Activated CD8-positive, alpha-beta memory T cell treated with anti-CD3 and anti-CD28 coated beads, Interleukin-2, amount 10 ng/mL, durations not matched to agents 7 days and 5 days (primary cell): ENCODE data around the gene CCSER1. TPM values are rescaled to one million over a fixed set of nuclear protein-coding genes. Genes with fewer than 3 reads are reported as not detected.
"Not testable (repeated sequence)": the region's sequence is repeated elsewhere in the genome, so short reads cannot be mapped to it uniquely, and the experiment has no call there.

Experiments used
- ATAC-seq: fragments of 150-1000 bp; cut with Tn5 transposase; one replicate; pipeline ENCODE4 v1.10.0; 2021; ENCODE audit warnings: moderate library complexity
- CTCF ChIA-PET: fragments of 350-600 bp; sonication (Branson Sonifier 250); formaldehyde crosslinking; loops from one replicate; lab custom pipeline; 2021; ENCODE audit warnings: antibody characterized with exemption; lab: Charles Lee
- DNase-seq: peaks from one replicate; pipeline ENCODE4 v3.0.0-alpha.2; 2020
- H3K27ac Mint-ChIP-seq: one replicate; pipeline ENCODE4 v1.8.0; 2021; ENCODE audit warnings: mild to moderate bottlenecking, mixed read lengths
- H3K27me3 Mint-ChIP-seq: one replicate; pipeline ENCODE4 v1.8.0; 2021; ENCODE audit warnings: mixed read lengths
- H3K36me3 Mint-ChIP-seq: one replicate; pipeline ENCODE4 v1.8.0; 2021; ENCODE audit warnings: mild to moderate bottlenecking, mixed read lengths
- H3K4me1 Mint-ChIP-seq: one replicate; pipeline ENCODE4 v1.8.0; 2021; ENCODE audit warnings: mixed read lengths
- H3K4me3 Mint-ChIP-seq: one replicate; pipeline ENCODE4 v1.8.0; 2021; ENCODE audit warnings: mild to moderate bottlenecking, moderate library complexity, mixed read lengths
- H3K9me3 Mint-ChIP-seq: one replicate; pipeline ENCODE4 v1.8.0; 2022; ENCODE audit warnings: low read depth, mixed read lengths
- total RNA-seq, 2 experiments: library from RNA; stranded (reverse); gene quantifications; one replicate each; pipeline ENCODE4 v1.2.3, GENCODE V29; 2021

CCSER1 gene
- total RNA-seq, 2 experiments from 2014 or later, result 0.16 TPM; not detected in 1

- no peak overlapping the region for H3K27ac Mint-ChIP-seq
- H3K36me3 Mint-ChIP-seq, result no peaks in the 10 kb centered on the region
- H3K9me3 Mint-ChIP-seq, result no peaks in the 10 kb centered on the region
- H3K27me3 Mint-ChIP-seq, result no peaks in the 10 kb centered on the region
- no peaks in the 10 kb centered on the region for H3K4me1 Mint-ChIP-seq
- no peak for ATAC-seq
- no peak overlapping the region for H3K4me3 Mint-ChIP-seq
- CTCF ChIA-PET, result interaction anchor here (0.7 kb wide), 1 partner anchor 193 kb away, joined by 3 read pairs; no protein-coding TSS in a partner anchor
- DNase-seq, result no peak
Observed at GRCh38 chr4:90474484-90474883, 347.3 kb downstream of the CCSER1 start.

GRCh38 chr4:90476019-90476418 is 348.8 kb downstream of the CCSER1 start:
- Mint-ChIP-seq H3K27me3 (no peaks in the 10 kb centered on the region), H3K36me3 (no peaks in the 10 kb centered on the region), H3K27ac (no peak overlapping the region), H3K9me3 (no peaks in the 10 kb centered on the region), H3K4me1 (no peaks in the 10 kb centered on the region), H3K4me3 (no peak overlapping the region)
- no peak for DNase-seq
- ATAC-seq, result no peak
- CTCF ChIA-PET, result no interaction called here

GRCh38 chr4:90476586-90476985 is 349.4 kb downstream of the CCSER1 start:
- CTCF ChIA-PET, result no interaction called here
- Mint-ChIP-seq H3K27me3 (no peaks in the 10 kb centered on the region), H3K27ac (no peak overlapping the region), H3K4me1 (no peaks in the 10 kb centered on the region), H3K36me3 (no peaks in the 10 kb centered on the region), H3K4me3 (no peak overlapping the region), H3K9me3 (no peaks in the 10 kb centered on the region)
- DNase-seq, result no peak
- ATAC-seq, result no peak

GRCh38 chr4:90484894-90485293 is 357.7 kb downstream of the CCSER1 start:
- H3K27ac Mint-ChIP-seq, H3K4me1 Mint-ChIP-seq, CTCF ChIA-PET, H3K27me3 Mint-ChIP-seq, DNase-seq, H3K9me3 Mint-ChIP-seq, H3K36me3 Mint-ChIP-seq, ATAC-seq, H3K4me3 Mint-ChIP-seq: not testable (repeated sequence)

GRCh38 chr4:90486346-90486745 is 359.2 kb downstream of the CCSER1 start:
- no peaks in the 10 kb centered on the region for H3K27me3 Mint-ChIP-seq
- no peaks in the 10 kb centered on the region for H3K36me3 Mint-ChIP-seq
- H3K4me1 Mint-ChIP-seq, result peaks cover 2% of the 10 kb centered on the region
- no peak overlapping the region for H3K27ac Mint-ChIP-seq
- CTCF ChIA-PET, result no interaction called here
- no peak for DNase-seq
- ATAC-seq, result no peak
- peaks cover 2% of the 10 kb centered on the region for H3K9me3 Mint-ChIP-seq
- H3K4me3 Mint-ChIP-seq, result no peak overlapping the region

- Mint-ChIP-seq H3K9me3 (peaks cover 2% of the 10 kb centered on the region), H3K27me3 (no peaks in the 10 kb centered on the region), H3K4me1 (no peaks in the 10 kb centered on the region), H3K36me3 (no peaks in the 10 kb centered on the region), H3K4me3 (no peak overlapping the region), H3K27ac (no peak overlapping the region)
- CTCF ChIA-PET, result no interaction called here
- no peak for ATAC-seq
- DNase-seq, result no peak
Observed at GRCh38 chr4:90495211-90495610, 368.0 kb downstream of the CCSER1 start.

- Mint-ChIP-seq H3K27me3 (no peaks in the 10 kb centered on the region), H3K9me3 (peaks cover 2% of the 10 kb centered on the region), H3K4me3 (no peak overlapping the region), H3K4me1 (no peaks in the 10 kb centered on the region), H3K36me3 (no peaks in the 10 kb centered on the region), H3K27ac (no peak overlapping the region)
- DNase-seq, result no peak
- no peak for ATAC-seq
- CTCF ChIA-PET, result no interaction called here
Observed at GRCh38 chr4:90495936-90496335, 368.7 kb downstream of the CCSER1 start.

GRCh38 chr4:90498175-90498574 is 371.0 kb downstream of the CCSER1 start:
- ATAC-seq, result no peak
- H3K27ac Mint-ChIP-seq, result no peak overlapping the region
- H3K27me3 Mint-ChIP-seq, result no peaks in the 10 kb centered on the region
- H3K4me1 Mint-ChIP-seq, result no peaks in the 10 kb centered on the region
- CTCF ChIA-PET, result no interaction called here
- no peak for DNase-seq
- peaks cover 2% of the 10 kb centered on the region for H3K9me3 Mint-ChIP-seq
- no peaks in the 10 kb centered on the region for H3K36me3 Mint-ChIP-seq
- no peak overlapping the region for H3K4me3 Mint-ChIP-seq

- CTCF ChIA-PET, result no interaction called here
Observed at GRCh38 chr4:90503677-90504076, 376.5 kb downstream of the CCSER1 start.

GRCh38 chr4:90515191-90515590 is 388.0 kb downstream of the CCSER1 start:
- H3K27ac Mint-ChIP-seq, result no peak overlapping the region
- no peak overlapping the region for H3K4me3 Mint-ChIP-seq
- no peaks in the 10 kb centered on the region for H3K36me3 Mint-ChIP-seq
- CTCF ChIA-PET, result no interaction called here
- DNase-seq (no peak), ATAC-seq (no peak)
- H3K4me1 Mint-ChIP-seq, result no peaks in the 10 kb centered on the region
- H3K9me3 Mint-ChIP-seq, result peaks cover 6% of the 10 kb centered on the region
- no peaks in the 10 kb centered on the region for H3K27me3 Mint-ChIP-seq

More at GRCh38 chr4:90503677-90504076, 376.5 kb downstream of the CCSER1 start:
- DNase-seq (no peak), ATAC-seq (no peak)
- H3K27me3 Mint-ChIP-seq, result no peaks in the 10 kb centered on the region
- peaks cover 9% of the 10 kb centered on the region for H3K9me3 Mint-ChIP-seq
- H3K27ac Mint-ChIP-seq, result no peak overlapping the region
- H3K36me3 Mint-ChIP-seq, result no peaks in the 10 kb centered on the region
- H3K4me3 Mint-ChIP-seq, result no peak overlapping the region
- H3K4me1 Mint-ChIP-seq, result no peaks in the 10 kb centered on the region

- no peaks in the 10 kb centered on the region for H3K4me1 Mint-ChIP-seq
- CTCF ChIA-PET, result no interaction called here
- no peak for DNase-seq
- no peak overlapping the region for H3K4me3 Mint-ChIP-seq
- no peaks in the 10 kb centered on the region for H3K36me3 Mint-ChIP-seq
- H3K27me3 Mint-ChIP-seq, result no peaks in the 10 kb centered on the region
- ATAC-seq, result no peak
- H3K9me3 Mint-ChIP-seq, result peaks cover 2% of the 10 kb centered on the region
- no peak overlapping the region for H3K27ac Mint-ChIP-seq
Observed at GRCh38 chr4:90528551-90528950, 401.4 kb downstream of the CCSER1 start.

GRCh38 chr4:90536408-90536807 is 409.2 kb downstream of the CCSER1 start:
- no peak for ATAC-seq

GRCh38 chr4:90537491-90537890 is 410.3 kb downstream of the CCSER1 start:
- Mint-ChIP-seq H3K36me3 (no peaks in the 10 kb centered on the region), H3K9me3 (no peaks in the 10 kb centered on the region), H3K4me1 (no peaks in the 10 kb centered on the region), H3K4me3 (no peak overlapping the region), H3K27me3 (no peaks in the 10 kb centered on the region), H3K27ac (no peak overlapping the region)
- ATAC-seq (no peak), DNase-seq (no peak)
- CTCF ChIA-PET, result no interaction called here

More at GRCh38 chr4:90536408-90536807, 409.2 kb downstream of the CCSER1 start:
- Mint-ChIP-seq H3K27ac (no peak overlapping the region), H3K4me1 (no peaks in the 10 kb centered on the region), H3K36me3 (no peaks in the 10 kb centered on the region), H3K27me3 (no peaks in the 10 kb centered on the region), H3K4me3 (no peak overlapping the region), H3K9me3 (no peaks in the 10 kb centered on the region)
- CTCF ChIA-PET, result interaction anchor here (0.7 kb wide), 1 partner anchor 9 kb away, joined by 3 read pairs; no protein-coding TSS in a partner anchor
- no peak for DNase-seq

GRCh38 chr4:90540536-90540935 is 413.3 kb downstream of the CCSER1 start:
- CTCF ChIA-PET, result no interaction called here
- no peaks in the 10 kb centered on the region for H3K27me3 Mint-ChIP-seq
- H3K4me3 Mint-ChIP-seq, result no peak overlapping the region
- ATAC-seq, result no peak
- H3K27ac Mint-ChIP-seq, result no peak overlapping the region
- H3K9me3 Mint-ChIP-seq, result no peaks in the 10 kb centered on the region
- H3K4me1 Mint-ChIP-seq, result no peaks in the 10 kb centered on the region
- H3K36me3 Mint-ChIP-seq, result no peaks in the 10 kb centered on the region
- DNase-seq, result no peak

GRCh38 chr4:90542216-90542615 is 415.0 kb downstream of the CCSER1 start:
- no peaks in the 10 kb centered on the region for H3K36me3 Mint-ChIP-seq
- no peaks in the 10 kb centered on the region for H3K9me3 Mint-ChIP-seq
- H3K4me3 Mint-ChIP-seq, result no peak overlapping the region
- DNase-seq (no peak), ATAC-seq (no peak)
- H3K27ac Mint-ChIP-seq, result no peak overlapping the region
- CTCF ChIA-PET, result no interaction called here
- H3K27me3 Mint-ChIP-seq, result no peaks in the 10 kb centered on the region
- peaks cover 4% of the 10 kb centered on the region for H3K4me1 Mint-ChIP-seq
